Astrocyte of the cerebellum (primary cell): ENCODE data around the gene SCN10A.

Experiments used
- DNase-seq: peaks from one replicate; pipeline ENCODE4 v3.0.0-alpha.2; 2011; ENCODE audit warnings: low read depth
- H3K4me3 ChIP-seq: 2 replicates; pipeline ENCODE4 v1.5.1; 2011; ENCODE audit warnings: mild to moderate bottlenecking, low read depth, low read length, moderate library complexity
- in situ Hi-C: cut with HindIII; loops from 2 replicates; pipeline ENCODE4 v1.10.0; 2017; ENCODE audit warnings: low sequenced_read_pairs
- TF ChIP-seq, protein P1 (sequence below): IDR thresholded peaks from 2 replicates; pipeline ENCODE4 v1.5.1; 2012; ENCODE audit warnings: low read length, low read depth, moderate library complexity, mild to moderate bottlenecking; ENCODE audit errors: missing control alignments

Gene SCN10A

DNA sequence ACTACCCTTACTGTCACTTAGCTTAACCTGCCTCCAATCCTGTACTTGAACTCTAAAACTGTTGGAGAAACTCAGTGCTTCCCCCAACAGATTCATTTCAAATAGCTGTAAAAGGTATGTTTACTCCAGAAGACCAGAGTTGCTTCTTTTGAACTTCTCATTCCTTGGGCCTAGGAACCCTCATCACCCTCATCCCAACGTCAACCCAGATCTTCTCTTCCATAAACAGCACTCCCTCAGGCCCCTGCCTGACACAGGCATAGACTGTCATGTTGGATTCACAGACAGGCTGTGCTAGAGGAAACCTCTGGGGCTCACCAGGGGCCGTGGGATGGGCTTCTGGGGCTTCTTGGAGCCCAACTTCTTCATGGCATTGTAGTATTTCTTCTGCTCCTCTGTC is 109.1 kb downstream of the SCN10A start:
- TF ChIP-seq, protein P1, sequence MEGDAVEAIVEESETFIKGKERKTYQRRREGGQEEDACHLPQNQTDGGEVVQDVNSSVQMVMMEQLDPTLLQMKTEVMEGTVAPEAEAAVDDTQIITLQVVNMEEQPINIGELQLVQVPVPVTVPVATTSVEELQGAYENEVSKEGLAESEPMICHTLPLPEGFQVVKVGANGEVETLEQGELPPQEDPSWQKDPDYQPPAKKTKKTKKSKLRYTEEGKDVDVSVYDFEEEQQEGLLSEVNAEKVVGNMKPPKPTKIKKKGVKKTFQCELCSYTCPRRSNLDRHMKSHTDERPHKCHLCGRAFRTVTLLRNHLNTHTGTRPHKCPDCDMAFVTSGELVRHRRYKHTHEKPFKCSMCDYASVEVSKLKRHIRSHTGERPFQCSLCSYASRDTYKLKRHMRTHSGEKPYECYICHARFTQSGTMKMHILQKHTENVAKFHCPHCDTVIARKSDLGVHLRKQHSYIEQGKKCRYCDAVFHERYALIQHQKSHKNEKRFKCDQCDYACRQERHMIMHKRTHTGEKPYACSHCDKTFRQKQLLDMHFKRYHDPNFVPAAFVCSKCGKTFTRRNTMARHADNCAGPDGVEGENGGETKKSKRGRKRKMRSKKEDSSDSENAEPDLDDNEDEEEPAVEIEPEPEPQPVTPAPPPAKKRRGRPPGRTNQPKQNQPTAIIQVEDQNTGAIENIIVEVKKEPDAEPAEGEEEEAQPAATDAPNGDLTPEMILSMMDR, result no peak
- in situ Hi-C loops, result no loop called here
- no peak overlapping the region for H3K4me3 ChIP-seq
- DNase-seq, result no peak

DNA sequence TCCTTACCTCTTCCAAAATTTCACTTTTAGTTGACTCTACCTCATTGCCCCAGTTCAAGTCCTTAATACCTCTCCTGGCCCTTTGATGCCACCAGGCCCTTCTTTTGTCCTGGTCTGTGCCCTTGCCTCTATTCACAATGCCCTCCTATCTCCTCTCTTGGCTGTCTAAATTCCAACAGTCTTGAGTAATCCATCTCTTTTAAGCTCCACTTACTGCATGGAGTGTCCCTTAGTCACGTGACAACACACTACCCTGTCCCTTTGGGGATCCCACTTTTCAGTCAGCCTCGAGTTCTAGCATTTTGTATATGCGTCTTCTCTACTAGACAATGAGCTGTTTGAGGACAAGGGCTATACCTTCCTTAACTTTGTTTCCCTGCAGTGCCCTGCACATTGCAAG is 113.8 kb downstream of the SCN10A start:
- no peak overlapping the region for H3K4me3 ChIP-seq
- TF ChIP-seq, protein P1, result no peak
- in situ Hi-C loops, result no loop called here
- no peak for DNase-seq

GRCh38 chr3:38698760-38699159 is 117.3 kb downstream of the SCN10A start:
- TF ChIP-seq, protein P1, result no peak
- H3K4me3 ChIP-seq, result no peak overlapping the region
- no peak for DNase-seq
- in situ Hi-C loops, result no loop called here

DNA sequence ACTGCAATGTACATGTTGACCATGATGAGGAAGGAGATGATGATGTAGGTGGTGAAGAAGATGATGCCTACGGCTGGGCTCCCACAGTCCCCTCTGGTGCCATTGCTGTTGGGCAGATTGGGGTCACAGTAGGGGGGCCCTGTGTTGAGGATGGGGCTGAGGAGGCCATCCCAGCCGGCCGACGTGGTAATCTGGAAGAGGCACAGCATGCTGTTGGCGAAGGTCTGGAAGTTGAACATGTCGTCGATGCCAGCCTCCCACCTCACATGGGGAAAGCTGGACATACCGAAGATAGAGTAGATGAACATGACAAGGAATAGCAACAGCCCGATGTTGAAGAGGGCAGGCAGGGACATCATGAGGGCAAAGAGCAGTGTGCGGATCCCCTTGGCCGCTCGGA is 118.0 kb downstream of the SCN10A start:
- TF ChIP-seq, protein P1, result no peak
- no peak for DNase-seq
- in situ Hi-C loops, result no loop called here
- no peak overlapping the region for H3K4me3 ChIP-seq

DNA sequence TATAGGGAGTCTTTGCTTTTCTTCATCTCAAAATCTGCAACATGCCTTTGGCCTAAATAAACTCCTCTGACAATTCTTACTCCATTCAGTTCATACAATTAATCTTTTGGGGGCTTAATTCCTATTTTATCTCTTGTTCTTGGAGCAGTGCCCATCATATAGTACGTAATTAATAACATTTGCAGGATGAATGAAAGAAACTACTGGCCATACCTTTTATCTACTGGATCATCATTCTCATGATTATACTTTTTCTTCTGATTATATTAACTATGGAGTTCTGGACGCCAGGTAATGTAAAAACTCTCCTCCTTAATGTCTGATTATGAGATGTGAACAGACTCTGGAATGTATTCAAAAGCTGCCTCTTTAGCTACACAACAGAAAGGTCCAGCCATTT is 120.0 kb downstream of the SCN10A start:
- H3K4me3 ChIP-seq, result no peak overlapping the region
- in situ Hi-C loops, result no loop called here
- TF ChIP-seq, protein P1, result no peak
- no peak for DNase-seq

GRCh38 chr3:38690185-38690584 is 125.8 kb downstream of the SCN10A start:
- in situ Hi-C loops, result no loop called here
- DNase-seq, result no peak
- no peak overlapping the region for H3K4me3 ChIP-seq
- TF ChIP-seq, protein P1, result no peak

DNA sequence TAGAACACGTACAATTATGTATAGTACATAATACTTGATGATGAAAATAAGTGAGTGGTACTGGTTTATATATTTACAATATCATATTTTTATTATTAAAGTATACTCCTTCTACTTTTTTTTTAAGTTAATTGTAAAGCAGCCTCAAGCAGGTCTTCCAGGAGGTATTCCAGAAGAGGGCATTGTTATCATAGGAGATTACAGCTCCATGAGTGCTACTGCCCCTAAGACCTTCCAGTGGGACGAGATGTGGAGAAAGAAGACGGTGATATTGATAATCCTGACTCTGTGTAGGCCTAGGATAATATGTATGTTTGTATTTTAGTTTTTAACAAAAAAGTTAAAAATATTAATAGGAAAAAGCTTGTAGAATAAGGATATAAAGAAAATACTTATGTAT is 126.2 kb downstream of the SCN10A start:
- H3K4me3 ChIP-seq, result no peak overlapping the region
- TF ChIP-seq, protein P1, result no peak
- DNase-seq, result no peak
- in situ Hi-C loops, result no loop called here
